Panc1 (cell line): ENCODE data around the gene KCNAB2. TPM values are rescaled to one million over a fixed set of nuclear protein-coding genes. Genes with fewer than 3 reads are reported as not detected.

Experiments
- ATAC-seq: fragments of 200-7000 bp; cut with Tn5 transposase; 2 replicates; pipeline ENCODE4 v1.9.1; 2020; ENCODE audit warnings: mild to moderate bottlenecking, moderate library complexity
- Bru-seq: library from RNA; stranded (reverse); fragments of 400-500 nt; gene quantifications from one replicate; lab custom pipeline; 2021; lab: Mats Ljungman, UMichigan
- BruChase-seq, 2 experiments: library from RNA; stranded (reverse); fragments of 400-500 nt; gene quantifications; one replicate each; lab custom pipeline; 2021; lab: Mats Ljungman, UMichigan
- BruUV-seq: library from RNA; stranded (reverse); fragments of 400-500 nt; replicated peaks from 2 replicates; lab custom pipeline; 2021; lab: Mats Ljungman, UMichigan
- CTCF ChIA-PET: fragments of 300-600 bp; sonication (Branson Sonifier 250); formaldehyde crosslinking; loops from one replicate; lab custom pipeline; 2022; ENCODE audit warnings: antibody characterized with exemption; lab: Charles Lee
- POLR2A ChIA-PET: fragments of 300-600 bp; sonication (Branson Sonifier 250); formaldehyde crosslinking; loops from one replicate; lab custom pipeline; 2022; ENCODE audit warnings: antibody characterized with exemption; lab: Charles Lee
- DNase-seq: peaks from one replicate; pipeline ENCODE4 v3.0.0-alpha.2; 2010; ENCODE audit warnings: low read depth, low spot score
- H3K27ac ChIP-seq: 2 replicates; pipeline ENCODE4 v1.5.1; 2011; ENCODE audit warnings: mild to moderate bottlenecking, low read length, inconsistent platforms
- H3K27me3 ChIP-seq: fragments of 200-500 bp; sonication (Bioruptor generic); 2 replicates; pipeline ENCODE4 v1.6.0; 2014; ENCODE audit warnings: low read length, inconsistent platforms; ENCODE audit not compliant: control insufficient read depth, insufficient read depth
- H3K36me3 ChIP-seq: fragments of 200-500 bp; sonication (Bioruptor generic); 2 replicates; pipeline ENCODE4 v1.5.1; 2014; ENCODE audit warnings: inconsistent platforms, mild to moderate bottlenecking, low read length, moderate library complexity; ENCODE audit not compliant: control insufficient read depth, insufficient read depth
- H3K4me1 ChIP-seq: 2 replicates; pipeline ENCODE4 v1.5.1; 2011; ENCODE audit warnings: inconsistent platforms, mild to moderate bottlenecking, low read length, moderate library complexity; ENCODE audit not compliant: control insufficient read depth, insufficient read depth
- H3K4me3 ChIP-seq, 2 experiments: 2 replicates each; pipeline ENCODE4 v1.5.1; 2011 to 2012; ENCODE audit warnings: low read depth in 2 of 2, low read length in 2 of 2, mild to moderate bottlenecking in 2 of 2, inconsistent platforms in 1 of 2, moderate library complexity in 1 of 2
- H3K9me3 ChIP-seq: fragments of 200-500 bp; sonication (Bioruptor generic); 2 replicates; pipeline ENCODE4 v1.5.1; 2014; ENCODE audit warnings: low read depth, mild to moderate bottlenecking, inconsistent platforms, low read length, moderate library complexity; ENCODE audit not compliant: control insufficient read depth, insufficient read depth
- POLR2AphosphoS5 ChIP-seq: IDR thresholded peaks from 2 replicates; pipeline ENCODE4 v1.6.1; 2012; ENCODE audit warnings: mild to moderate bottlenecking, low read depth, low read length, moderate library complexity
- SIN3A ChIP-seq: IDR thresholded peaks from 2 replicates; pipeline ENCODE4 v1.6.1; 2012; ENCODE audit warnings: low read depth, mild to moderate bottlenecking, low read length, moderate library complexity, borderline replicate concordance; ENCODE audit not compliant: insufficient read depth
- TCF7L2 ChIP-seq: IDR thresholded peaks from 2 replicates; pipeline ENCODE4 v1.6.1; 2011; ENCODE audit warnings: mild to moderate bottlenecking, low read depth, low read length, inconsistent platforms
- in situ Hi-C: cut with HindIII; loops from 2 replicates; pipeline ENCODE4 v1.10.0; 2016; ENCODE audit warnings: low sequenced_read_pairs, low pct_unique_long_range_greater_than_20kb
- intact Hi-C: fragments of 100-400 bp; cut with micrococcal nuclease; formaldehyde crosslinking; loops from one replicate; pipeline ENCODE4 v1.10.0; 2022; ENCODE audit not compliant: unreplicated experiment
- long read RNA-seq: library from polyadenylated mRNA; unstranded; transcript quantifications from one replicate; pipeline ENCODE4 v2.0.0, GENCODE V29; 2021; ENCODE audit not compliant: unreplicated experiment
- polyA plus RNA-seq: library from polyadenylated mRNA; unstranded; fragments of >200 nt; gene quantifications from one replicate; pipeline ENCODE4 v1.2.1, GENCODE V29; 2012; ENCODE audit warnings: missing spikeins; ENCODE audit not compliant: insufficient read length
- total RNA-seq: library from RNA; stranded (reverse); gene quantifications from one replicate; pipeline ENCODE4 v1.2.1, GENCODE V29; 2021; ENCODE audit not compliant: unreplicated experiment
- TF ChIP-seq, protein P1 (sequence below): fragments of 450-650 bp; IDR thresholded peaks from 2 replicates; pipeline ENCODE4 v1.5.1; 2017; ENCODE audit warnings: mild to moderate bottlenecking
- TF ChIP-seq, protein P2 (sequence below), 2 experiments: IDR thresholded peaks; 2 replicates each; pipeline ENCODE4 v1.6.1; 2011 to 2012; ENCODE audit warnings: low read depth in 2 of 2, control low read depth in 1 of 2, low read length in 1 of 2, mild to moderate bottlenecking in 1 of 2, moderate library complexity in 1 of 2; ENCODE audit not compliant: insufficient read depth in 1 of 2

The KCNAB2 gene
- total RNA-seq, result 27.6 TPM
- 27.2 TPM for polyA plus RNA-seq
- Bru-seq, nascent RNA, result percentile 53 among the genes with signal in this experiment
- percentile 58 among the genes with signal in this experiment for BruChase-seq, experiment 1, labeled RNA remaining after a 2-hour chase
- BruChase-seq, experiment 2, labeled RNA remaining after a 6-hour chase, result percentile 60 among the genes with signal in this experiment
- long read RNA-seq, full-length matches to known transcripts, result 15 of 49 reads
- long read RNA-seq, partial matches to known transcripts, result 15 of 49 reads
- long read RNA-seq, other reads (novel, unspliced or antisense), result 19 of 49 reads

DNA sequence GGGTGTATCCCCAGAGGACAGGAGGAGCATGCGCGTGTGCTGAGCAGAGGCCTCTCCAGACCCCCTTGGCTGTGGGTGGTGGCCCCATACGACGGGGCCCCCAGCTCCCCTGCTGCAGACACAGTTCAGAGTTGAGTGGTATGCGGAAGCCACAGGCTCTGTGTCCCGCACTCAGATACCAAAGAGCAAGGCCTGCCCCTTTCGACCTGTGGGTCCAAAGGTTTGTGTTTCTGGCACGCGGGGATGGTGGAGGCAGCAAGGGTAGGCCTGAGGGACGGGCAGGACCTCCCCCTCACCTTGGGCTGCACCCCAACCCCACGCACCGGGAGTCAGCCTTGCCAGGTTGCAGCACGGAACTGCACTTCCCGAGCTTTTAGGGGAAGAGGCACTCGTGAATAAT lies at the start of gene KCNAB2:
Gene KCNAB2, plus strand, starts transcription at position 328 of the 400 bp plus-strand sequence. CDS start 5,649 bp downstream, outside the sequence.
- no peak for ATAC-seq
- H3K27me3 ChIP-seq, result no peaks in the 10 kb centered on the region
- no TSS peak for BruUV-seq
- no peak within 1 kb of the TSS for H3K4me3 ChIP-seq
- in situ Hi-C loops (no loop called here), intact Hi-C loops (no loop called here)
- H3K27ac ChIP-seq, result no peak within 1 kb of the TSS
- DNase-seq, result no peak
- CTCF ChIA-PET, result interaction anchor here (1.0 kb wide), 1 partner anchor 199 kb away, joined by 4 read pairs; no protein-coding TSS in a partner anchor
- H3K36me3 ChIP-seq, result no peaks in the 10 kb centered on the region
- no peaks in the 10 kb centered on the region for H3K4me1 ChIP-seq
- POLR2A ChIA-PET, result no interaction called here
- TF ChIP-seq, protein P1, sequence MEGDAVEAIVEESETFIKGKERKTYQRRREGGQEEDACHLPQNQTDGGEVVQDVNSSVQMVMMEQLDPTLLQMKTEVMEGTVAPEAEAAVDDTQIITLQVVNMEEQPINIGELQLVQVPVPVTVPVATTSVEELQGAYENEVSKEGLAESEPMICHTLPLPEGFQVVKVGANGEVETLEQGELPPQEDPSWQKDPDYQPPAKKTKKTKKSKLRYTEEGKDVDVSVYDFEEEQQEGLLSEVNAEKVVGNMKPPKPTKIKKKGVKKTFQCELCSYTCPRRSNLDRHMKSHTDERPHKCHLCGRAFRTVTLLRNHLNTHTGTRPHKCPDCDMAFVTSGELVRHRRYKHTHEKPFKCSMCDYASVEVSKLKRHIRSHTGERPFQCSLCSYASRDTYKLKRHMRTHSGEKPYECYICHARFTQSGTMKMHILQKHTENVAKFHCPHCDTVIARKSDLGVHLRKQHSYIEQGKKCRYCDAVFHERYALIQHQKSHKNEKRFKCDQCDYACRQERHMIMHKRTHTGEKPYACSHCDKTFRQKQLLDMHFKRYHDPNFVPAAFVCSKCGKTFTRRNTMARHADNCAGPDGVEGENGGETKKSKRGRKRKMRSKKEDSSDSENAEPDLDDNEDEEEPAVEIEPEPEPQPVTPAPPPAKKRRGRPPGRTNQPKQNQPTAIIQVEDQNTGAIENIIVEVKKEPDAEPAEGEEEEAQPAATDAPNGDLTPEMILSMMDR, result no peak
- TF ChIP-seq, protein P2, sequence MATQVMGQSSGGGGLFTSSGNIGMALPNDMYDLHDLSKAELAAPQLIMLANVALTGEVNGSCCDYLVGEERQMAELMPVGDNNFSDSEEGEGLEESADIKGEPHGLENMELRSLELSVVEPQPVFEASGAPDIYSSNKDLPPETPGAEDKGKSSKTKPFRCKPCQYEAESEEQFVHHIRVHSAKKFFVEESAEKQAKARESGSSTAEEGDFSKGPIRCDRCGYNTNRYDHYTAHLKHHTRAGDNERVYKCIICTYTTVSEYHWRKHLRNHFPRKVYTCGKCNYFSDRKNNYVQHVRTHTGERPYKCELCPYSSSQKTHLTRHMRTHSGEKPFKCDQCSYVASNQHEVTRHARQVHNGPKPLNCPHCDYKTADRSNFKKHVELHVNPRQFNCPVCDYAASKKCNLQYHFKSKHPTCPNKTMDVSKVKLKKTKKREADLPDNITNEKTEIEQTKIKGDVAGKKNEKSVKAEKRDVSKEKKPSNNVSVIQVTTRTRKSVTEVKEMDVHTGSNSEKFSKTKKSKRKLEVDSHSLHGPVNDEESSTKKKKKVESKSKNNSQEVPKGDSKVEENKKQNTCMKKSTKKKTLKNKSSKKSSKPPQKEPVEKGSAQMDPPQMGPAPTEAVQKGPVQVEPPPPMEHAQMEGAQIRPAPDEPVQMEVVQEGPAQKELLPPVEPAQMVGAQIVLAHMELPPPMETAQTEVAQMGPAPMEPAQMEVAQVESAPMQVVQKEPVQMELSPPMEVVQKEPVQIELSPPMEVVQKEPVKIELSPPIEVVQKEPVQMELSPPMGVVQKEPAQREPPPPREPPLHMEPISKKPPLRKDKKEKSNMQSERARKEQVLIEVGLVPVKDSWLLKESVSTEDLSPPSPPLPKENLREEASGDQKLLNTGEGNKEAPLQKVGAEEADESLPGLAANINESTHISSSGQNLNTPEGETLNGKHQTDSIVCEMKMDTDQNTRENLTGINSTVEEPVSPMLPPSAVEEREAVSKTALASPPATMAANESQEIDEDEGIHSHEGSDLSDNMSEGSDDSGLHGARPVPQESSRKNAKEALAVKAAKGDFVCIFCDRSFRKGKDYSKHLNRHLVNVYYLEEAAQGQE (IDR thresholded peaks at IDR 0.05; ENCODE audit: insufficient read depth in 1 of 2, low read depth in 2 of 2, low read length in 1 of 2), result no peak
- TF ChIP-seq TCF7L2 (no peak), SIN3A (no peak), POLR2AphosphoS5 (no peak)
- H3K9me3 ChIP-seq, result no peaks in the 10 kb centered on the region

DNA sequence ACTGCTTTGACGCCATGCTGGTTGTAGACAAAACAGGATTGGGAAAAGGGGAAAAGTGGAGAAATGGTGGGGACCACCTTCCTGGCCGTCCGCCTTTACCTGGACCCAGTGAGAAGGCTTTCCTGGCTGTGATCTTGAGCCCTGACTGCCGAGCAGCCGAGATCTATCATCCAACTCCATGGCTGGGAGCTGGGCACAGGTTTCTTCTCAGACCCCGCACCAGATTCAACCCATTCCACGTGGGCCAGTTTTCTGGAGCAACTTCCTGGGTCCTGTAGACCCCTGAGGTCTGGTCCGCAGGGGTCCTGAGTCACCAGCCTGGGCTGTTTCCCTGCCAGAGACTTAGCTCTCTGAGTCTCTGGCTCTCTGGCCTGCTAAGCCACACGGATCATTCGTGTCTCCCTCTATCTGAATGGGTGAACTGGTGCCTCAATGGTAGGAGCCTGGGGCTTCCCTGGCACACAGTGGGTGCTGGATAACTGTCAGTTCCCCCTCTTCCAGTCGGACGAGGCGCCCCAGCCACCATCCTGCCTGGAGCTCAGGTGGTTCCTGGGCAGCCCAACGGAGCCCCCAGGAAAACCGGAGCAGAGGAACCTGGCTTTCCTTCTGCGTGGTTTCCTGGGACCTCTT lies 48.9 kb upstream of the KCNAB2 start:
- intact Hi-C loops (no loop called here), in situ Hi-C loops (no loop called here)
- H3K36me3 ChIP-seq, result no peaks in the 10 kb centered on the region
- no TSS peak for BruUV-seq
- DNase-seq, result no peak
- no peaks in the 10 kb centered on the region for H3K9me3 ChIP-seq
- ChIA-PET POLR2A (no interaction called here), CTCF (no interaction called here)
- TF ChIP-seq, protein P1, result no peak
- TF ChIP-seq SIN3A (no peak), POLR2AphosphoS5 (no peak), TCF7L2 (no peak)
- TF ChIP-seq, protein P2 (IDR thresholded peaks at IDR 0.05; ENCODE audit: insufficient read depth in 1 of 2, low read depth in 2 of 2, low read length in 1 of 2), result no peak
- no peak overlapping the region for H3K4me3 ChIP-seq
- peaks cover 11% of the 10 kb centered on the region for H3K4me1 ChIP-seq
- ATAC-seq, result no peak
- H3K27me3 ChIP-seq, result no peaks in the 10 kb centered on the region
- H3K27ac ChIP-seq, result no peak overlapping the region
